ENCODE results near the gene CEP97. TPM values are rescaled to one million over a fixed set of nuclear protein-coding genes. Genes with fewer than 3 reads are reported as not detected.
"Not testable (repeated sequence)": the region's sequence is repeated elsewhere in the genome, so short reads cannot be mapped to it uniquely, and the experiment has no call there.

The CEP97 gene
- total RNA-seq, 6 experiments from 2014 or later: 10.6 to 17.4 (median 14.0) TPM

- peaks cover 32% of the 10 kb centered on the region for H3K36me3 Mint-ChIP-seq (ENCODE audit: low read depth)
- TF ChIP-seq, protein P1, sequence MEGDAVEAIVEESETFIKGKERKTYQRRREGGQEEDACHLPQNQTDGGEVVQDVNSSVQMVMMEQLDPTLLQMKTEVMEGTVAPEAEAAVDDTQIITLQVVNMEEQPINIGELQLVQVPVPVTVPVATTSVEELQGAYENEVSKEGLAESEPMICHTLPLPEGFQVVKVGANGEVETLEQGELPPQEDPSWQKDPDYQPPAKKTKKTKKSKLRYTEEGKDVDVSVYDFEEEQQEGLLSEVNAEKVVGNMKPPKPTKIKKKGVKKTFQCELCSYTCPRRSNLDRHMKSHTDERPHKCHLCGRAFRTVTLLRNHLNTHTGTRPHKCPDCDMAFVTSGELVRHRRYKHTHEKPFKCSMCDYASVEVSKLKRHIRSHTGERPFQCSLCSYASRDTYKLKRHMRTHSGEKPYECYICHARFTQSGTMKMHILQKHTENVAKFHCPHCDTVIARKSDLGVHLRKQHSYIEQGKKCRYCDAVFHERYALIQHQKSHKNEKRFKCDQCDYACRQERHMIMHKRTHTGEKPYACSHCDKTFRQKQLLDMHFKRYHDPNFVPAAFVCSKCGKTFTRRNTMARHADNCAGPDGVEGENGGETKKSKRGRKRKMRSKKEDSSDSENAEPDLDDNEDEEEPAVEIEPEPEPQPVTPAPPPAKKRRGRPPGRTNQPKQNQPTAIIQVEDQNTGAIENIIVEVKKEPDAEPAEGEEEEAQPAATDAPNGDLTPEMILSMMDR (IDR thresholded peaks at IDR 0.05): no peak
- peaks cover 6% of the 10 kb centered on the region; the same call in 1 of the 2 replicates for H3K27me3 Mint-ChIP-seq (ENCODE audit: insufficient read depth)
- no peak for DNase-seq
- peak overlapping the region; percentile 99 for H3K27ac Mint-ChIP-seq
- peaks cover 34% of the 10 kb centered on the region for H3K4me1 Mint-ChIP-seq (ENCODE audit: low read depth)
- H3K4me3 Mint-ChIP-seq: peak overlapping the region; percentile 99
- no peaks in the 10 kb centered on the region for H3K9me3 Mint-ChIP-seq
These were observed 37.1 kb upstream of the CEP97 start for GRCh38 chr3:101687142-101687931.

DNA sequence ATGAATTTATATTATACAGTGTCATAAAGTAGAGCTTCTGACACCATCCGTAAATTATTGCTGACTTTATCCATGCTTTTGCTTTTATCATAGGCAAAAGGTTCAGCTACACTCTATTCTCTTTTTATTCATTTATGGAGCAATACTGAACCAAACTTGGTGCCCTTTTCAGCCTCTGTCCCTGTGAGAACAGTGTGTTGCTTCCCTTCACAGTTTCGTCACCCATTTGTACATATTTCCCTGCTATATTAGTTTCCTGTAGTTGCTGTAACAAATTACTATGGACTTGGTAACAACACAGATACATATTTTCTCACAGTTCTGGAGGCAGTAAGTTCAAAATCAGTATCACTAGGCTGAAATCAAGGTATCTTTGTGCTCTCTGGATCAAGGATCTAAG is 35.1 kb upstream of the CEP97 start:
- H3K9me3 Mint-ChIP-seq: no peaks in the 10 kb centered on the region
- no peak overlapping the region for H3K4me3 Mint-ChIP-seq

DNA sequence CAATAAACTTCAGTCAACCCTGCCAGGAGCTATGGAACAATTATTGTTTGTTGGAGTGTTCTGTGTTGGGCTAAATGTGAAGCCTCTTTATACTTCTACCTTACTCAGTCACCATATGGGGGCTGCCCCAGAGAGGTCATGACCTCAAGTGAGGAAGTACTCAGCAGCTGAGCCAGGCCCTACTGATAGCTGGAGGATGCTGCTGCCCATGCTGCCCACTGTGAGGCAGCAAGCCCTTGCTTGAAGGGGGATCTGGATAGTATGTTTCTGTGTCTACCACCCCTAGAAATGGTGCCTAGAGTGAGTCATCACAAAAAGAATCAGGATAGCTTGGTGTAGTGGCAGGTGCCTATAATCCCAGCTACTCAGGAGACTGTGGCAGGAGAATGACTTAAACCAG is 33.4 kb upstream of the CEP97 start:
- Mint-ChIP-seq H3K27ac (no peak overlapping the region), H3K4me1 (ENCODE audit: low read depth) (peaks cover 21% of the 10 kb centered on the region), H3K27me3 (ENCODE audit: insufficient read depth) (peaks cover 1% of the 10 kb centered on the region; the same call in 1 of the 2 replicates), H3K9me3 (no peaks in the 10 kb centered on the region), H3K4me3 (no peak overlapping the region), H3K36me3 (ENCODE audit: low read depth) (peaks cover 12% of the 10 kb centered on the region; the same call in 1 of the 2 replicates)
- TF ChIP-seq, protein P1 (IDR thresholded peaks at IDR 0.05): no peak
- DNase-seq: no peak

More for the DNA sequence above, 35.1 kb upstream of the CEP97 start:
- Mint-ChIP-seq H3K27ac (no peak overlapping the region), H3K36me3 (ENCODE audit: low read depth) (peaks cover 26% of the 10 kb centered on the region), H3K4me1 (ENCODE audit: low read depth) (peaks cover 30% of the 10 kb centered on the region), H3K27me3 (ENCODE audit: insufficient read depth) (peaks cover 6% of the 10 kb centered on the region; the same call in 1 of the 2 replicates)
- TF ChIP-seq, protein P1 (IDR thresholded peaks at IDR 0.05): no peak
- no peak for DNase-seq

GRCh38 chr3:101691685-101692671 is 32.4 kb upstream of the CEP97 start:
- H3K36me3 Mint-ChIP-seq (ENCODE audit: low read depth); H3K9me3 Mint-ChIP-seq; H3K27ac Mint-ChIP-seq; H3K4me3 Mint-ChIP-seq; DNase-seq; H3K27me3 Mint-ChIP-seq (ENCODE audit: insufficient read depth): not testable (repeated sequence)
- peaks cover 21% of the 10 kb centered on the region for H3K4me1 Mint-ChIP-seq (ENCODE audit: low read depth)

GRCh38 chr3:101693540-101693939 is 30.9 kb upstream of the CEP97 start:
- TF ChIP-seq, protein P1 (IDR thresholded peaks at IDR 0.05): peak; percentile 72
- DNase-seq: peak; percentile 41
- peaks cover 14% of the 10 kb centered on the region; the same call in 1 of the 2 replicates for H3K4me1 Mint-ChIP-seq (ENCODE audit: low read depth)
- not testable (repeated sequence) for H3K27ac Mint-ChIP-seq; H3K36me3 Mint-ChIP-seq (ENCODE audit: low read depth); H3K9me3 Mint-ChIP-seq; H3K4me3 Mint-ChIP-seq; H3K27me3 Mint-ChIP-seq (ENCODE audit: insufficient read depth)

- H3K27ac Mint-ChIP-seq; H3K27me3 Mint-ChIP-seq (ENCODE audit: insufficient read depth); H3K9me3 Mint-ChIP-seq; DNase-seq; H3K36me3 Mint-ChIP-seq (ENCODE audit: low read depth); H3K4me3 Mint-ChIP-seq: not testable (repeated sequence)
- peaks cover 14% of the 10 kb centered on the region; the same call in 1 of the 2 replicates for H3K4me1 Mint-ChIP-seq (ENCODE audit: low read depth)
These were observed 29.6 kb upstream of the CEP97 start for GRCh38 chr3:101694836-101695235.

Measured in HFFc6 (cell line).